Activated CD8-positive, alpha-beta memory T cell treated with anti-CD3 and anti-CD28 coated beads, Interleukin-2, amount 10 ng/mL, durations not matched to agents 7 days and 5 days (primary cell): Measurements from ENCODE around the gene TBC1D16. TPM values are rescaled to one million over a fixed set of nuclear protein-coding genes. Genes with fewer than 3 reads are reported as not detected.

ENCODE experiments used
- ATAC-seq: fragments of 150-1000 bp; cut with Tn5 transposase; one replicate; pipeline ENCODE4 v1.10.0; 2021; ENCODE audit warnings: moderate library complexity
- CTCF ChIA-PET: fragments of 350-600 bp; sonication (Branson Sonifier 250); formaldehyde crosslinking; loops from one replicate; lab custom pipeline; 2021; ENCODE audit warnings: antibody characterized with exemption; lab: Charles Lee
- DNase-seq: peaks from one replicate; pipeline ENCODE4 v3.0.0-alpha.2; 2020
- H3K27ac Mint-ChIP-seq: one replicate; pipeline ENCODE4 v1.8.0; 2021; ENCODE audit warnings: mild to moderate bottlenecking, mixed read lengths
- H3K27me3 Mint-ChIP-seq: one replicate; pipeline ENCODE4 v1.8.0; 2021; ENCODE audit warnings: mixed read lengths
- H3K36me3 Mint-ChIP-seq: one replicate; pipeline ENCODE4 v1.8.0; 2021; ENCODE audit warnings: mild to moderate bottlenecking, mixed read lengths
- H3K4me1 Mint-ChIP-seq: one replicate; pipeline ENCODE4 v1.8.0; 2021; ENCODE audit warnings: mixed read lengths
- H3K4me3 Mint-ChIP-seq: one replicate; pipeline ENCODE4 v1.8.0; 2021; ENCODE audit warnings: mild to moderate bottlenecking, moderate library complexity, mixed read lengths
- H3K9me3 Mint-ChIP-seq: one replicate; pipeline ENCODE4 v1.8.0; 2022; ENCODE audit warnings: low read depth, mixed read lengths
- total RNA-seq, 2 experiments: library from RNA; stranded (reverse); gene quantifications; one replicate each; pipeline ENCODE4 v1.2.3, GENCODE V29; 2021

The TBC1D16 gene
- total RNA-seq, 2 experiments from 2014 or later: 1.2 to 2.8 TPM

DNA sequence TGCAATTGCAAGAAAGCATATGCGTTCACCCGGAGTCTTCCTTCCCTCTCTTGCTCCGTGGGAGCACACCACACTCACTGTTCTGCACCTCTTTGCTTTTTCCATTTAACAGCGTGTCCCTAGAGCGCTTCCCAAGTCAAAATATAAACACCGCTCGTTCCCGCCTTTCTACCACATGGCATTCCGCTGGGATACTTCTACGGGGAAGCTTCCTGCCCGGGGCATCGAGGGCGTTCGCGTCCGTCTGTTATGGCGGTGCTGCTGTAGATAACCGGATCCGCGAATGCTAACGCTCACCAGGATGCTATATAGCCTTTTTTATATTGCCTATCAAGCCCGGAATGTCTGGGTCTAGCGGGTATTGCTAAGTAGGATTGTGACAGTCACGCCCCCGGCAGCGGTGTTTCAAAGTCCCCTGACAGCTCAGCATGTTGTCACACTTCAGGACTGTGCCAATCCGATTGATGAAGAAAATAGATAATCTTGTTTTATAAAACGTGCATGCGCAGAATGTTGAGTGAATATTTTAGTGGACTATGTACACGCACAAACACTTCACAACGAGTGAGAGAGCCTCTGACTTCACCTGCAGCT lies 31.8 kb upstream of the TBC1D16 start:
- CTCF ChIA-PET: no interaction called here
- Mint-ChIP-seq H3K27me3 (no peaks in the 10 kb centered on the region), H3K4me1 (peaks cover 4% of the 10 kb centered on the region), H3K27ac (no peak overlapping the region), H3K9me3 (no peaks in the 10 kb centered on the region), H3K4me3 (no peak overlapping the region), H3K36me3 (no peaks in the 10 kb centered on the region)
- DNase-seq (no peak), ATAC-seq (no peak)

DNA sequence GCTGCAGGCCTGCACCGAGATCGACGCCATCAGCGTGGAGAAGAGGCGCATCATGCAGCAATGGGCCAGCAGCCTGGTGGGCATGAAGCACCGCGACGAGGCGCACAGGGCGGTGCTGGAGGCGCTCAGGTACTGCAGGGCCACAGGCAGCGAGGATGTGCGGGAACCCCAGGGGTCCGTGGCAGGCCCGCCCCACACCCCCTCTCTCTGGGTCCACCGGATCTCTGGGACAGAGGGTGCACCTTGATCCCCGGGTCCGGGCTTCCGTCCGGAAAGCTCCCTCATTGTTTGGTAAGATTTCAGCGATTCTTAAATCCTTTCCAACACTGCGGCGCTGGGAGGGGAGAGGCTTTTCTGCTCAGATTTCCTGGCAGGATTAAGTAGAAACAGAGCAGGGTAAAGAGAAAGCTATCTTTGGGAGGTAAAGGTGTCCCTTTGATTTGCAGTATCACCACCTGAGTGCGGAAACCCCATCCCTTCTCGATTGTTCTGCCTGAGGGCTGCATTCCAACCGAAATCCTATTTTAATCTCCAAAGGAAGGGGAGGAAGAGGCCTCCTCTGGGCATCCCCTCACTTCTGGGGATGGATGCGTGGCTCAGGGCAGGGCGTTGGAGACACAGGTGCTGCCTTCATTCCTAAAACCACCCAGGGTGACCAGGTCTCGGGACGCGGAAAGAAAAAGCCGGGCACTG lies 30.0 kb upstream of the TBC1D16 start:
- no peak overlapping the region for H3K27ac Mint-ChIP-seq
- H3K36me3 Mint-ChIP-seq: no peaks in the 10 kb centered on the region
- H3K4me3 Mint-ChIP-seq: no peak overlapping the region
- DNase-seq (no peak), ATAC-seq (no peak)
- no peaks in the 10 kb centered on the region for H3K27me3 Mint-ChIP-seq
- no peaks in the 10 kb centered on the region for H3K9me3 Mint-ChIP-seq
- H3K4me1 Mint-ChIP-seq: no peaks in the 10 kb centered on the region
- CTCF ChIA-PET: no interaction called here

DNA sequence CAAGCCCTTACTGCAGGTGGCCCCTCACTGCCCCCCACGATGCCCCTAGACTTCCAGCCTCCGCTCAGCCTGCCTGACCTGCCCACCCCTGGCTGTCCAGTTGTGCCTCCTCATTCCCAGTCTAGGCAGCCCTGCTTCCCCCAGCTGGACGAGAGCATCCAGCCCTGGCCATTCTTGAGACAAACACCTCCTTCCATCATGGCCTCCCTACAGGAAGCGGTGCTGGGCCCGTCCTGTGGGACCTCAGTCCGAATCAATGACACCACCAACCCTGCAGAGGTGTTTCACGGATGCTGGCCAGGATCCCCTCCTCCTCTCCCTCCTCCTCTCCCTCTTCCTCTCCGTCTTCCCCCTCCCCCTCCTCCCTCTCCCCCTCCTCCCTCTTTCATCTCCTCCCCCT lies 29.0 kb upstream of the TBC1D16 start:
- CTCF ChIA-PET: no interaction called here
- no peaks in the 10 kb centered on the region for H3K9me3 Mint-ChIP-seq
- no peaks in the 10 kb centered on the region for H3K4me1 Mint-ChIP-seq
- DNase-seq: no peak
- ATAC-seq: no peak
- no peak overlapping the region for H3K4me3 Mint-ChIP-seq
- no peaks in the 10 kb centered on the region for H3K36me3 Mint-ChIP-seq
- H3K27me3 Mint-ChIP-seq: no peaks in the 10 kb centered on the region
- no peak overlapping the region for H3K27ac Mint-ChIP-seq

DNA sequence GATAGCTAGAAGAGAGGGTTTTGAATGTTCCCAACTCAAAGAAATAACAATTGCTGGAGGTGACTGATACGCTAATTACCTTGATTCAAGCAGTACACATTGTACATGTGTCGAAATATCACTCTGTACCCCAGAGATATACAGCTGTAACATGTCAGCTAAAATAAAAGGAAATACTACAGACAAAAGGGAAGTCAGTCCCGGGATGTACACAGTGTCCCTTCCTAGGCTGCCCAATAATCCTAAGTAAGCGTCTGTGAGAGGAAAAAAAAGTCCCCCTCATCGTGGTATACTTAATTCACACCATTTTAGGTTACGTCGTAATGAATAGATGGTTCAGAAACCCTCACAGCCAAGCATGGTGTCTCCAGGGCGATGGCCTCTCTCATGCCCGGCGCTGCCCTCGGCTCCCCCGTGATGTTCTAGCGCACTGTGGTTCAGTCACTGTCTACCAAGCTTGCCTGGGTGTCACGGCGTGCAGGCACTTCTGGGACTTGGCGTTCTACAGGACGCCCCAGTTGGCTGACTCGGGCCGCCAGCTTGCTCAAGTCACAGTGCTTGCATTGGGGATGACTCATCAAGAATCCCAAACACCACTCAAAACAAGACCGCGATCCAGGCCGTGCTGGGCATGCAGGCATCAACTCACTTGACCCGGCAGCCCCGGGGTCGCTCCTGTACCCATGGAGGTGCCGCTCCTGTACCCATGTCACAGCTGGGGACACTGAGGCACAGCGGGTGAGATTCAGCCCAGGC lies 28.3 kb upstream of the TBC1D16 start:
- no peaks in the 10 kb centered on the region for H3K27me3 Mint-ChIP-seq
- no peaks in the 10 kb centered on the region for H3K9me3 Mint-ChIP-seq
- H3K4me1 Mint-ChIP-seq: no peaks in the 10 kb centered on the region
- no peaks in the 10 kb centered on the region for H3K36me3 Mint-ChIP-seq
- H3K27ac Mint-ChIP-seq: no peak overlapping the region
- CTCF ChIA-PET: no interaction called here
- no peak overlapping the region for H3K4me3 Mint-ChIP-seq
- ATAC-seq (no peak), DNase-seq (no peak)

DNA sequence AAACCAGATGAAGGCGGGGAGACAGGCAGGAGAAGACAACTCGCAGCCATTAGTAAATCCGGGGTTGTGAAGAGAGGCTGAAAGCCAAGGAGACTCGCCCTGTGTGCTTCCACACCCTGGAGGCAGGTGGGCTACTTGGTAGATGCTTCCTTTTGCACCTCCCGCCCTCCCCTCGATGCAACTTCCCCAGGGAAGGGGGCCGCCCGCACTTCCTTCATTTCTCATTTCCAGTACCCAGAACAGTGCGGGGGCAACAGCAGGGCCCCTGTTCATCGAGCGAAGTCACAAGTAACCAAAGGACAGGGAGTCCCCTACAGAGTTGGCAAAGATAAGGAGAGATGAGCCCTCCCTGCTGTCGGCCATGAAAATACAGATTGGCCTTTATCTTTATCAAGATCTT lies 25.7 kb upstream of the TBC1D16 start:
- H3K27me3 Mint-ChIP-seq: no peaks in the 10 kb centered on the region
- H3K27ac Mint-ChIP-seq: no peak overlapping the region
- no peaks in the 10 kb centered on the region for H3K36me3 Mint-ChIP-seq
- DNase-seq (no peak), ATAC-seq (no peak)
- no peaks in the 10 kb centered on the region for H3K4me1 Mint-ChIP-seq
- H3K9me3 Mint-ChIP-seq: no peaks in the 10 kb centered on the region
- CTCF ChIA-PET: no interaction called here
- no peak overlapping the region for H3K4me3 Mint-ChIP-seq

DNA sequence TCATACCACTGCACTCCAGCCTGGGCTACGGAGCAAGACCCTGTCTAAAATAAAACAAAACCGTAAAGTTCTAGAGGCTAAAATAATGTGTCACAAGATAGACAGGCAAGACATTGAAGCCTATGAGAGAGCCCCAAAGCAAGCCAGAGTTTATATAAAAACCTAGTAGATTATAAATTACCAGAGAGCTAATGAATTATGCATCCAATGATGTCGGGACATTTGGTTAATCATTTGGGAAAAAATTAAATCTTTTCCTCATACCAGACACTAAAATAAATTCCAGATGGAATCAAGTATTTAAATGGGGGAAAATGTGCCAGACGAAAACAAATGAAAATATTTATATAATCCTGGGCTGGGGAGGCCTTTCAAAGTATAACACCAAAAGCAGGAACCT lies 25.0 kb upstream of the TBC1D16 start:
- H3K4me1 Mint-ChIP-seq: no peaks in the 10 kb centered on the region
- no peak overlapping the region for H3K4me3 Mint-ChIP-seq
- no peaks in the 10 kb centered on the region for H3K9me3 Mint-ChIP-seq
- ATAC-seq (no peak), DNase-seq (no peak)
- no peaks in the 10 kb centered on the region for H3K36me3 Mint-ChIP-seq
- no peaks in the 10 kb centered on the region for H3K27me3 Mint-ChIP-seq
- no peak overlapping the region for H3K27ac Mint-ChIP-seq
- CTCF ChIA-PET: no interaction called here

DNA sequence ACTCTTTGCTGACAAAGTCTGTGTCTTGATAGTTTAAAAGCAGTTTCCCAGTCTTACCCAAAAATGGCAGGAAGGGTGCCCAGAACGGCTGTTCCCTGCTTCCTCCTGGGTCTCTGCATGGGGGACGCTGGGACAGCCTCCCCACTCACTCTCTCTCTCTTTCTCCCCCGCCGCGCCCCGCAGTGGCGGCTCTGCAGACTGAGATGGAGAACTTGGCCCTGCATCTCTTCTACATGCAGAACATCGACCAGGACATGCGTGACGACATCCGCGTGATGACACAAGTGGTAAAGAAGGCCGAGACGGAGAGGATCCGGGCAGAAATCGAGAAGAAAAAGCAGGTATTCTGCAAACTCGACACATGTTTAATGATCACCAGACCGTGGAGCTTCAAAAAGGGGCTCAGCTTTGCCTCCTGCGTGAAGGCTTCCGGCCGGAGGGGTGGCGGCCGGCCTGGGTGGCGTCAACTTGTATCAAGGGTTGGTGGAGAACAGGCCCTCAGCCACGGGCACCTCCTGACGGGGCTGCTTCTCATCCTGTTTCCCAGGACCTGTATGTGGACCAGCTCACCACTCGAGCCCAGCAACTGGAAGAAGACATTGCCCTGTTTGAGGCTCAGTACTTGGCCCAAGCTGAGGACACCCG lies 22.8 kb upstream of the TBC1D16 start:
- no peaks in the 10 kb centered on the region for H3K27me3 Mint-ChIP-seq
- DNase-seq (no peak), ATAC-seq (no peak)
- no peak overlapping the region for H3K27ac Mint-ChIP-seq
- H3K4me1 Mint-ChIP-seq: no peaks in the 10 kb centered on the region
- no peaks in the 10 kb centered on the region for H3K36me3 Mint-ChIP-seq
- CTCF ChIA-PET: interaction anchor here (0.8 to 4.8 kb wide), 2 partner anchors 43 to 50 kb away, joined by 3 to 14 read pairs; partner anchors contain the start of gene GAA
- H3K4me3 Mint-ChIP-seq: no peak overlapping the region
- H3K9me3 Mint-ChIP-seq: no peaks in the 10 kb centered on the region

DNA sequence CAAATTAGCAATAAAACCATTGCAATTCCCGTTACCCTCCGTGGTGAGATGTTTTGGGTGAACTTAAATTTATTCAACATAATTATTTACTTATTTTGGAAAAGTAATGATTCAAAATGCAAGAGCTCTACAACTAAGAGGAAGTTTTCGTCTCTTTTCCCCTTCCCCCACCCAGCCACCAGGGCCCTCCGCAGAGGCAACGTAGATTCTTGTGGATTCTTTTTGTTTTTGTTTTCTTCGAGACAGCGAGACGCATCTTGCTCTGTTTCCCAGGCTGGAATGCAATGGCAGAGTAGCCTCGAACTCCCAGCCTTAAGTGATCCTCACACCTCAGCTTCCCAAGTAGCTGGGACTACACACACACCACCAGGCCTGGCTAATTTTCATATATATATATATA lies 19.9 kb upstream of the TBC1D16 start:
- CTCF ChIA-PET: interaction anchor here (0.8 to 4.8 kb wide), 4 partner anchors 26 to 50 kb away, joined by 3 to 14 read pairs (median 4); no protein-coding TSS in a partner anchor
- DNase-seq: no peak
- Mint-ChIP-seq H3K9me3 (no peaks in the 10 kb centered on the region), H3K27me3 (no peaks in the 10 kb centered on the region), H3K4me3 (no peak overlapping the region), H3K36me3 (no peaks in the 10 kb centered on the region), H3K4me1 (no peaks in the 10 kb centered on the region), H3K27ac (no peak overlapping the region)
- ATAC-seq: no peak

DNA sequence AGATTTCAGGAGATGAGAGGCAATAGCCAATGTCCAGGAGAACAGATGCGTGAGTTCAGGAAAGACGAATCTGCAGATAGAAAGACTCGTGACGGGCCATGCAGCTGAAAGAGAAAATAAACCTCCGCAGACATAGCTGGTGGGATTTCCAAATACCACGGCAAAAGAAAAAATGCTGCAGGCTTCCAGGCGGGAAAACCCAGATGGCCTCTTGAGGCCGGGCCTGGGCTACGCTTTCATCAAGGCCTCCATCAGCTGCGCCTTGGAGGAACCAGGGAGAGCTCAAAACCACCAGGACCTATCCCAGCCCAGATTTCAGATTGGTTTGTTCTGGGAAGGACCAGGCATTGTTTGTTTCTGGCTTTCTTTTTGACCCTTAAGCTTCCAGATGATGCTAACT lies 17.4 kb upstream of the TBC1D16 start:
- ATAC-seq (no peak), DNase-seq (no peak)
- H3K4me3 Mint-ChIP-seq: no peak overlapping the region
- H3K9me3 Mint-ChIP-seq: no peaks in the 10 kb centered on the region
- no peaks in the 10 kb centered on the region for H3K36me3 Mint-ChIP-seq
- CTCF ChIA-PET: interaction anchor here (1.2 kb wide), 1 partner anchor 48 kb away, joined by 3 read pairs; the partner anchor contains the start of gene GAA
- no peak overlapping the region for H3K27ac Mint-ChIP-seq
- H3K4me1 Mint-ChIP-seq: no peaks in the 10 kb centered on the region
- no peaks in the 10 kb centered on the region for H3K27me3 Mint-ChIP-seq

DNA sequence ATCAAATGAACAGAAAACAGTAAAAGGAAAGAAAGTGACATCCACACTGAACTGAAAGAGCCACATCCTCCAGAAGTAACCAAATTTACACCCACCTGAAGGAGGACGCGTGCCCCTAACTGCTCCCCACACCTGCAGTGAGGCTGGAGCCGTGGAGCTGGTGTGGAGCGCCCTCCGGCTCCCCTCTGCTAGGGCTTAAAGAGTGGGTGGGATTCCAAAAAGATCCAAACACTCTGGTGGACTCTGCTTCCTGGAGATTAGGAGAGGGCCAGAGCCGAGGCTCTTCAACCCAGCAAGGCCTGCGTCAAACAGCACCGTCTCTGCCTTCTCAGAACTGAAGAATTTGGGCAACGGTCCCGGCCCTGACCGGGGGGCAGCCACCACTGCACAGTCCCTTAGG lies 16.0 kb upstream of the TBC1D16 start:
- Mint-ChIP-seq H3K27ac (no peak overlapping the region), H3K27me3 (no peaks in the 10 kb centered on the region), H3K36me3 (no peaks in the 10 kb centered on the region), H3K4me3 (no peak overlapping the region), H3K4me1 (no peaks in the 10 kb centered on the region), H3K9me3 (no peaks in the 10 kb centered on the region)
- ATAC-seq (no peak), DNase-seq (no peak)
- CTCF ChIA-PET: no interaction called here

DNA sequence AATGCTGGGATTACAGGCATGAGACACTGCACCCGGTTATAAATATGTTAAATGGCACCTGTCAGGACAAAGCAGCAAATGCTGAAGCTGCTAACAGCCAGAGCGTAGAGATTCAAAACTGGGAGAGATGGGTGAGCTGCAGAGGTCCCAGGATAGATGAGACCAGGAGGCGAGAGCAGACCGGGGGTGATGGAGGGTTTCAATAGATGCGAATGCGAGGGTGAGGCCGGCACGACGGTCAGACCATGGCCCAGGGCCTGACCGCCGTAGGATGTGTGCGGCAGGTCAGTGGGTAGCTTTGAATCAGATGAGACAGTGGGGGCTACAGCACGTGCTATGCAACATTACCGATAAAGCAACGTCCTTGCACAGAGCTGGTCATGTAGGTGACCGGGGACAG lies 15.0 kb upstream of the TBC1D16 start:
- Mint-ChIP-seq H3K4me1 (no peaks in the 10 kb centered on the region), H3K9me3 (no peaks in the 10 kb centered on the region), H3K27ac (no peak overlapping the region), H3K4me3 (no peak overlapping the region), H3K27me3 (no peaks in the 10 kb centered on the region), H3K36me3 (no peaks in the 10 kb centered on the region)
- no peak for ATAC-seq
- CTCF ChIA-PET: interaction anchor here (1.1 to 1.4 kb wide), 2 partner anchors 31 to 45 kb away, joined by 3 read pairs; no protein-coding TSS in a partner anchor
- no peak for DNase-seq

DNA sequence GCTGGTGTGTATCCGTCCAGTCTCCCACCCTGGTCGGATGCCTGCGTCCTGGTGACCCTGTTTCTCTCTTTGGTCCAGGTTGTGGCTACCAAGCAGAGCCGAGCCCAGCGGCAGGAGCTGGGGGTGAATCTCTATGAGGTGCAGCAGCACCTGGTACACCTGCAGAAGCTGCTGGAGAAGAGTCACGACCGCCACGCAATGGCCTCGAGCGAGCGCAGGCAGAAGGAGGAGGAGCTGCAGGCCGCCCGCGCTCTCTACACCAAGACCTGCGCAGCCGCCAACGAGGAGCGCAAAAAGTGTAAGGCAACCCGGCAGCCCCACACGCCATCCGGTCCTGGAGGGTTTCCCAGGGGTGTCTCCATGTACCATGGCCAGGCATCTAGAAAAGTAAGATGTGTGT lies 14.3 kb upstream of the TBC1D16 start:
- no peak for ATAC-seq
- CTCF ChIA-PET: interaction anchor here (1.1 to 1.4 kb wide), 2 partner anchors 32 to 45 kb away, joined by 3 read pairs; no protein-coding TSS in a partner anchor
- no peak overlapping the region for H3K27ac Mint-ChIP-seq
- no peaks in the 10 kb centered on the region for H3K36me3 Mint-ChIP-seq
- H3K9me3 Mint-ChIP-seq: no peaks in the 10 kb centered on the region
- no peak overlapping the region for H3K4me3 Mint-ChIP-seq
- no peaks in the 10 kb centered on the region for H3K4me1 Mint-ChIP-seq
- no peaks in the 10 kb centered on the region for H3K27me3 Mint-ChIP-seq
- DNase-seq: no peak

DNA sequence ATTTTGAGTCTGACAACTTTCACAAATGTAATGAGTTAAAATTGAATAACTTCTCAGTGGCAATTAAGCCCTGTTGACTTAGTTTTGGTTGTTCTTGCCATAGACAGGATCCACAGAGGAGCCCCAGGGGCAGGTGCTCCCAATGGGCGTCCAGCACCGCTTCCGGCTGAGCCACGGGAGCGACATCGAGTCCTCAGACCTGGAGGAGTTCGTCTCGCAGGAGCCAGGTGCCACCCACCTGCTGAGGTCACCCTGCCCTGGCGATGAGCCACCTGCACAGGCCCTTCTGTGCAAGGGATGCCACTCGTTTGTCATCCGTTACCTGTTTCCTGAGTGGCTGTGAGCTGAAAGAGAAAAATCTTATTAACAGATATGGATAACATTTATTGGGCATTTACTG lies 11.5 kb upstream of the TBC1D16 start:
- CTCF ChIA-PET: no interaction called here
- no peak for ATAC-seq

More for the DNA sequence above, 11.5 kb upstream of the TBC1D16 start:
- no peak overlapping the region for H3K4me3 Mint-ChIP-seq
- H3K9me3 Mint-ChIP-seq: no peaks in the 10 kb centered on the region
- H3K4me1 Mint-ChIP-seq: no peaks in the 10 kb centered on the region
- DNase-seq: no peak
- H3K27ac Mint-ChIP-seq: no peak overlapping the region
- H3K36me3 Mint-ChIP-seq: no peaks in the 10 kb centered on the region
- no peaks in the 10 kb centered on the region for H3K27me3 Mint-ChIP-seq
